Gastroesophageal sphincter (tissue), 3 donors: ENCODE measurements around the gene THADA.

Experiments used
- EP300 ChIP-seq: sonication (generic); formaldehyde crosslinking; IDR thresholded peaks from one replicate; pipeline ENCODE4 v1.6.1; 2017; ENCODE audit warnings: antibody characterized with exemption, mild to moderate bottlenecking
- POLR2A ChIP-seq, 2 donors: fragments of 450-650 bp; IDR thresholded peaks; one replicate each; pipeline ENCODE4 v1.6.1; 2017; ENCODE audit warnings: antibody characterized with exemption in 2 of 2, mild to moderate bottlenecking in 2 of 2, moderate library complexity in 1 of 2
- TF ChIP-seq, protein P1 (sequence below), 4 experiments: fragments of 200-600 bp in 2 of 4; fragments of 450-650 bp in 2 of 4; sonication (generic) in 1 of 4; IDR thresholded peaks; one replicate each; pipeline ENCODE4 v1.5.1; 2017 to 2019; ENCODE audit warnings: antibody characterized with exemption in 4 of 4, mild to moderate bottlenecking in 2 of 4, moderate library complexity in 2 of 4

DNA sequence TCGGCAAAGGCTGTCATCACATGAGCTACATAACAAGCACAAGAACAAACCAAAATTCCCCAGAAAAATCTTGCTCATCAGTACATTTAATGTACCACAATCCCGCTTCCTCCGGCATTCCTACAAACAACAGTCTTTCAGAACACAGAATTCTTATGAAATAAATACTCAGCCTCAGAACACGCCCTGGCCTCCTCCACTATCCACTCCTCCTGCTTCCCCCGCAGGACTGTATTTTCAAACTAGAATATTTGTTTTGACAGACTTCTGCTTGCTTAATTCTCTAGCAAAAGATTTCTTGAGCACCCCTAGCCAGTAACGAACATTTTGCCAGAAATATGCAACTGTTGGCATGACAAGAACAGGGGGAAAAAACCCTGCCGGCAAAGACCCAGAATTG lies 131.2 kb downstream of the THADA start:
- TF ChIP-seq POLR2A (IDR thresholded peaks at IDR 0.05) (no peak), EP300 (no peak)
- TF ChIP-seq, protein P1, sequence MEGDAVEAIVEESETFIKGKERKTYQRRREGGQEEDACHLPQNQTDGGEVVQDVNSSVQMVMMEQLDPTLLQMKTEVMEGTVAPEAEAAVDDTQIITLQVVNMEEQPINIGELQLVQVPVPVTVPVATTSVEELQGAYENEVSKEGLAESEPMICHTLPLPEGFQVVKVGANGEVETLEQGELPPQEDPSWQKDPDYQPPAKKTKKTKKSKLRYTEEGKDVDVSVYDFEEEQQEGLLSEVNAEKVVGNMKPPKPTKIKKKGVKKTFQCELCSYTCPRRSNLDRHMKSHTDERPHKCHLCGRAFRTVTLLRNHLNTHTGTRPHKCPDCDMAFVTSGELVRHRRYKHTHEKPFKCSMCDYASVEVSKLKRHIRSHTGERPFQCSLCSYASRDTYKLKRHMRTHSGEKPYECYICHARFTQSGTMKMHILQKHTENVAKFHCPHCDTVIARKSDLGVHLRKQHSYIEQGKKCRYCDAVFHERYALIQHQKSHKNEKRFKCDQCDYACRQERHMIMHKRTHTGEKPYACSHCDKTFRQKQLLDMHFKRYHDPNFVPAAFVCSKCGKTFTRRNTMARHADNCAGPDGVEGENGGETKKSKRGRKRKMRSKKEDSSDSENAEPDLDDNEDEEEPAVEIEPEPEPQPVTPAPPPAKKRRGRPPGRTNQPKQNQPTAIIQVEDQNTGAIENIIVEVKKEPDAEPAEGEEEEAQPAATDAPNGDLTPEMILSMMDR (IDR thresholded peaks at IDR 0.05): no peak
